ENCODE measurements around the gene OSCAR.

- TF ChIP-seq POLR2A (IDR thresholded peaks at IDR 0.05) (no peak), CTCF (IDR thresholded peaks at IDR 0.05) (no peak)
Observed at GRCh38 chr19:54077334-54077733, 23.3 kb downstream of the OSCAR start.
